ENCODE results near the gene BCAT1.
"Not testable (repeated sequence)": the region's sequence is repeated elsewhere in the genome, so short reads cannot be mapped to it uniquely, and the experiment has no call there.

BCAT1 gene

GRCh38 chr12:24940157-24940556, 8.7 kb downstream of the BCAT1 start:
- H3K27ac Mint-ChIP-seq, result no peak overlapping the region
- peaks cover 6% of the 10 kb centered on the region for H3K9me3 Mint-ChIP-seq
- peaks cover 19% of the 10 kb centered on the region for H3K4me1 Mint-ChIP-seq
- TF ChIP-seq CTCF (IDR thresholded peaks at IDR 0.05), result no peak
- H3K36me3 Mint-ChIP-seq (ENCODE audit: low read depth), result peaks cover 48% of the 10 kb centered on the region
- DNase-seq, result no peak
- H3K27me3 Mint-ChIP-seq (ENCODE audit: low read depth, poor library complexity), result no peaks in the 10 kb centered on the region
- no peak overlapping the region for H3K4me3 Mint-ChIP-seq

- H3K9me3 Mint-ChIP-seq; H3K27ac Mint-ChIP-seq; H3K27me3 Mint-ChIP-seq (ENCODE audit: low read depth, poor library complexity); H3K4me3 Mint-ChIP-seq; DNase-seq: not testable (repeated sequence)
- H3K36me3 Mint-ChIP-seq (ENCODE audit: low read depth), result peaks cover 42% of the 10 kb centered on the region
- peaks cover 15% of the 10 kb centered on the region for H3K4me1 Mint-ChIP-seq
Observed at GRCh38 chr12:24939551-24939950, 9.3 kb downstream of the BCAT1 start.

- TF ChIP-seq CTCF (IDR thresholded peaks at IDR 0.05), result no peak
- H3K9me3 Mint-ChIP-seq, result peaks cover 10% of the 10 kb centered on the region
- no peak overlapping the region for H3K27ac Mint-ChIP-seq
- peaks cover 34% of the 10 kb centered on the region for H3K36me3 Mint-ChIP-seq (ENCODE audit: low read depth)
- no peaks in the 10 kb centered on the region for H3K27me3 Mint-ChIP-seq (ENCODE audit: low read depth, poor library complexity)
- H3K4me3 Mint-ChIP-seq, result no peak overlapping the region
- no peak for DNase-seq
- H3K4me1 Mint-ChIP-seq, result peaks cover 9% of the 10 kb centered on the region
Observed at GRCh38 chr12:24938341-24938740, 10.6 kb downstream of the BCAT1 start.

- Mint-ChIP-seq H3K4me1 (peaks cover 9% of the 10 kb centered on the region), H3K27ac (no peak overlapping the region), H3K4me3 (no peak overlapping the region), H3K9me3 (peaks cover 13% of the 10 kb centered on the region), H3K27me3 (ENCODE audit: low read depth, poor library complexity) (no peaks in the 10 kb centered on the region), H3K36me3 (ENCODE audit: low read depth) (peaks cover 27% of the 10 kb centered on the region)
- DNase-seq, result no peak
- TF ChIP-seq CTCF (IDR thresholded peaks at IDR 0.05), result no peak
Observed at GRCh38 chr12:24937553-24938244, 11.2 kb downstream of the BCAT1 start.

GRCh38 chr12:24933694-24934407, 15.1 kb downstream of the BCAT1 start:
- Mint-ChIP-seq H3K27ac (no peak overlapping the region), H3K4me1 (no peaks in the 10 kb centered on the region), H3K36me3 (ENCODE audit: low read depth) (peaks cover 36% of the 10 kb centered on the region), H3K4me3 (no peak overlapping the region), H3K9me3 (peaks cover 43% of the 10 kb centered on the region), H3K27me3 (ENCODE audit: low read depth, poor library complexity) (no peaks in the 10 kb centered on the region)
- no peak for DNase-seq
- no peak for TF ChIP-seq CTCF (IDR thresholded peaks at IDR 0.05)

- H3K4me1 Mint-ChIP-seq, result no peaks in the 10 kb centered on the region
- no peak for TF ChIP-seq CTCF (IDR thresholded peaks at IDR 0.05)
- H3K27me3 Mint-ChIP-seq (ENCODE audit: low read depth, poor library complexity), result no peaks in the 10 kb centered on the region
- peaks cover 59% of the 10 kb centered on the region for H3K9me3 Mint-ChIP-seq
- DNase-seq, result no peak
- no peak overlapping the region for H3K4me3 Mint-ChIP-seq
- peaks cover 55% of the 10 kb centered on the region for H3K36me3 Mint-ChIP-seq (ENCODE audit: low read depth)
- H3K27ac Mint-ChIP-seq, result no peak overlapping the region
Observed at GRCh38 chr12:24931666-24932405, 17.1 kb downstream of the BCAT1 start.
